HG03175 (cell line): ENCODE results near the gene UNC13B.
"Not testable (repeated sequence)": the region's sequence is repeated elsewhere in the genome, so short reads cannot be mapped to it uniquely, and the experiment has no call there.

Experiments
- ATAC-seq: cut with Tn5 transposase; IDR thresholded peaks from one replicate; pipeline ENCODE4 v1.9.1; 2021; ENCODE audit warnings: mild to moderate bottlenecking, moderate library complexity; ENCODE audit not compliant: unreplicated experiment

Gene UNC13B

DNA sequence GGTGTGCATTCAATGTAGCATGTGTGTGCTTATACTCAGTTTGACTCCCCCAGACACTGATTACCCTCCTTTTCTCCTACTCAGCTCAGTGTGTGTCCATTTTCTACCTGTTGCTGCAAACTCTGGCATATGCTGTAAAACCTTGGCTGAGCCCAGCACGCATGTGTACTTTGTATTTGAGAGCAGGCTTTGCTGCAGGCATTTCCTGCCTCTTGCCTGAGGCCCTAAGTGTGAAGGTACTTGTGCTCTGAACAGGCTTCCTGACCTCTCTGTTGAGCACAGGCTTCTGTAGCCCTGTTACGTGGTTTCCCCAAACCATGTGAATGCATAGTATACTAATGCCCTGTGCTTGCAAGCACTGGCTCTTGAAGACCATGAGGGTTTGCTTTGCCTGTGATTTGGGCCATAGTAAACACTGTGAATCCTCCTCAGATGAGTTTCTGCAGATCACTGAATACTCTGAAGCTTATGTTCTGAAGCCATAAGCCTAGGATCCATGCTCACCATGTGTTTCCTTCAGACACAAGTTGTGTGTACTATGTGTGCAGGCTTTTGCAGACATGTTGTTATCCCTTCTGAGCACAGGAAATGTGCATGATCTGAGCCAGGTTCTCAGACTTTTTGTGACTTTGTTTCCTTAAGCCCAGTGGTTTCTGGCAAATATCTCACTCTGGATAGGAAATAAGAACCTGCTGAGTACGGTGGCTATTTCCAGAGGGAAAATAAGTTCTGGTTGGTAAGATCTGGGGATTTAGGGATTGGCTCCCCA, 203.2 kb downstream of the UNC13B start:
- ATAC-seq = no peak

DNA sequence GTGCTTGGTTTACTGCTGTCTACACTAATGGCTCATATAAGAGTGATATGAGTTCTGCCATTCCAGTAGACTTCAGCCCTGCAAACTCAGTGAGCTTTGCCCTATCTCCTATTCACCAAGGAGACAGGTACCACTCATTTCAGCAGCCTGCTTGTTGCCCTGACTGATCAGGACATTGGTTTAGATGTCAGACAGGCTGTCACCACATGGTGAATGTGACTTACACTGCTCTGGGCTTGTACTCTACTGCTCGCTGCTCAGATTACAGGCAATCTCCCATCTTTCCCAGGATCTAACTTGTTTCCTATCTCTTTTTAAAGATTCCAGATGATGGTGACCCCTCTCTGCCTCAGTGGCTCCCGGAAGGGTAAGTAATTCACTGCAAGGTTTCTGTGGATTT, 204.8 kb downstream of the UNC13B start:
- ATAC-seq = no peak

DNA sequence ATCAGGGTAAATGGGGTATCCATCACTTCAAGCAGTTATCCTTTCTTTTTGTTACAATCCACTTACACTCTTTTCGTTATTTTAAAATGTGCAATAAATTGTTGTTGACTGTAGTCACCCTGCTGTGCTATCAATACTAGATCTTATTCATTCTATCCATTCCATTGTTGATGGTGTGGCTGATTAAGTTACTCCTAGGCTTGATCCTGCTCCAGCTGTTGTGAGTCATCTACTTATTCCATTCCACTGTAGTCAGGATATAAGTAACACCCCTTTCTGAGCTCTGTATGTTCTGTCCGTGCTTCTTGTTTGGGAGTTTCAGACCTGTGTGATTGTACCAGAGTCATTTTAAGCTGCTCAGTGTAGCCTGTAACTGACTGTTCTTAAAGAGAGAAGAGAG, 205.6 kb downstream of the UNC13B start:
- ATAC-seq = no peak

DNA sequence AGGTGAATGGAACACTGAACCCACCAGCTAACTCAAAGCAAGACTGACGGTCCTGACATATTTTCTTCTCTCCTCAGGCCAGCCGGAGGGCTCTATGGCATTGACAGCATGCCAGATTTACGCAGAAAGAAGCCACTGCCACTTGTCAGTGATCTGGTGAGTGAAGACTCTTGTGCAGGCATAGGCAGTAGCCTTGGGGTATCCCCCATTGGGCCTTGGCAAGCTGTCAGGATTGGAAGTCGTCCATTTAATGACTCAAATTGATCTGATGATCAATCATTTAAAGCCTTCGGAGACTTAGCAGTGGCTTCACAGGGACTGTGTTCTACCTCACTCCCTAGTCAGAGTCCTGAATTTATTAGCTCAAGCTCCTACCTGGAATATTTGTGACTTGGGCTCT, 208.4 kb downstream of the UNC13B start:
- no peak for ATAC-seq

DNA sequence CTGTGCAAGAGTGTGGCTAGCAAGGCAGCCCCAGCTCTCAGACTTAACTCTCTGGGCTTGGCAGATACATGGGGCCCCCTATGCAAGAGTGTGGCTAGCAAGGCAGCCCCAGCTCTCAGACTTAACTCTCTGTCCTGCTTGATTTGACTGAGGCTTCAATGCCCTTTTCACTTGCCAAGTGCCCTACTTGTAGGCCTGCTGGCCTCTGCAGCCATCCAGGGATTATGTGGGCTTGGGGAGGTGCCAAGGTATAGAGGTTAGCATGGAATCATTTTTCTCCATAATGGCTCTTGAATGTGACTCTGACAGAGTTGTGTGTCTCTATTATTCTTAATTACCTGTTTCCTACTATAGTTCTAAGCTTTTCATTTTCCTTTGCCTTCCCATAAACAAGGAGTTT, 212.6 kb downstream of the UNC13B start:
- ATAC-seq = no peak

DNA sequence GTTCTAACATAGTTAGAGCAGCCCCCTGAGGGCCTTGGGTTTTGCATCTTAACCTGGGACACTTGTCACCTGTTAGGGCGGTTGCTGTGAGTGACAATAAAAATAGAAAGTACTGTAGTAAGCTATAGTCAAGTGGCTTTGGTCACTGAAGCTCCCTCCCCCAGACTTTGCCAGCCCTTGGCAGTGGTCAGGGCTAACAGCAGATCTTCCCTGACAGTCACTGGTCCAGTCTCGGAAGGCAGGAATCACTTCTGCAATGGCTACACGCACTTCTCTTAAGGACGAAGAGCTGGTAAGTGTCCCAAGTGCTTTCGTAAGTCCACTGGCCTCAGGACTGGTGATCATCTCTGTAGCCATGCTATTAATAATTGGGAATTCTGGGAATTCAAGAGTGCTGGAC, 213.1 kb downstream of the UNC13B start:
- no peak for ATAC-seq

DNA sequence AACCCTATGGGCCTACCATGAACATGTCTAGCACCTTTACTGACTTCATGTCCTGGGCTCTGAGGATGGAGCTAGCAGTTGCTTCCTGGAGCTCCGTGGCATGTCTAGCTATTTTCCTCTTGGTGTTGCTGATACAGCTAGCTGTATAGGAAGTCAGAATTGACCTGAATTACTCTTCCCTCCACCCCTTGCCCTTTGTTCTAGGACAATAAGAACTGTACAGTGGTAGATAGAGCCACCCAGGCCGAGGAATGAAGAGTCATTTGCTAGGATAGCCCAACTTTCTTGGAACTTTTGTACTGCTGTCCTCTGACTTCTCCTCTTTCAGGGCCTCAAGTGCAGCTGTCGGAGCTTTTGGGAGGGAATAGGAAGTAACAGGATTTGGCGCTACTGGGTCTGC, 218.2 kb downstream of the UNC13B start:
- ATAC-seq = no peak

DNA sequence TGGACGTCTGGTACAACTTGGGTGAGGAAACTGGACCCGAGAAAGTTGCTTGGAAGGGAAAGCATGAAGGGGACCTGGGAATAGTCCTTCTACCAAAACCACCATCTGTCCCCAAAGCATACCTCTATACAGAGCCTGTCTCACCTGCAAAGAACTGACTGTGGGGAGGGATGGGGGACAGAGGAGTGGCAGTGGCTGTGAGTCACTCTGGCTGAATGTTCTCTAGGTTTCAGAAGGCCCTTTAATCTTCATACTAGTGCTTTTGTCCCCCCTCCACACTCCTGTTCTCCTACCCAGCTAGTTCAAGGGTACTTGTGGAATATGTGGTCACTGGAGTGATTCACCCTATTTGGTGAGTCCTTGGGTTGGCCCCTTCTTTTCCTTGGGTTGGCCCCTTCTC, 218.8 kb downstream of the UNC13B start:
- ATAC-seq = no peak

DNA sequence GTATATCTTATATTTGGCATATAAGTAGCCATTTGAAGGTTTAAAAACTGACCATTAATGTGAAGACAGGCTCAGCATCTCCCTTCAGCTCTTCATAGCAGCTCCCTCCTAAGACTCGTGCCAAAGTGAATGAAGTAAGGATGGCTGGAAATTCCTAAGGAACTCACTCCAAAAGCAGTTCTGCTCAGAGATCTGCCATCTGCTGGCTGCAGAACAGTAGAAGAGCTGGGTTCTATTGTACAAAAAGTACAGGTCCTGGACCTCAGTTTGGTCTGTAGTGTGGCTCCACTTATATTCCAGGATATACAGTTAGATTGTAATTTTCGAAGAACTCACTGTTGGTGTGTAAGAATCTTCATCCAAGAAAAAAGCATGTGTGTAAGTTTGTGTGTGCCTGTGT, 223.2 kb downstream of the UNC13B start:
- ATAC-seq = no peak

DNA sequence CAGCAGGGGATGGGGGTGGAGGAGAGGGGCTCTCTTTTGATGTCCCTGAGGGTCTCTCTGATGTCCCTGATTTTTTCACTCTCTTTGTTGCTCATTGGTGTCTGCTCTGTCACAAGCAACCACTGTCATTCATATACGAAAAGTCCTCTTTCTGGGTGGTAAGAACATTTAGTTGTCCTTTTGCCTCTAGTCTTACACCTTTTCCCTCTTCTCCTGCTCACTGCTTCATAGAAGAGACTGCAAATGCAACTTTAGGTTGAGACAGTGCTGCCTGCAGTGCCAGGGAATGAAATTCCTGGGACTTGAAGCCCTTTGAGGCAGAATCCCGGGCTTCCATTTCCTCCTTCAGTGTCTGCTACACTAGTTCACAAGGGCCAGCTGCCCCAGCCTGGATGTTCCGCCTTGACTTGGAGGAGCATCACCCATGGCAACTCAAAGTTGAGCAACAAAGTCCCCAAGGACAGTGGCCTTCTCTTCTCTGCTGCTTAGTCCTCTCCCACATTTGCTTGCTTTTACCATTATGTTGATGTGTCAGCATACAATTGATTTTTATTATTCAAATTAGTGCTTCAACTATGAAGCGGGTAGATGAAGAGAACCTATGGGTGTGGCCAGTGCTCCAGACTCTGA, 233.4 kb downstream of the UNC13B start:
- no peak for ATAC-seq

DNA sequence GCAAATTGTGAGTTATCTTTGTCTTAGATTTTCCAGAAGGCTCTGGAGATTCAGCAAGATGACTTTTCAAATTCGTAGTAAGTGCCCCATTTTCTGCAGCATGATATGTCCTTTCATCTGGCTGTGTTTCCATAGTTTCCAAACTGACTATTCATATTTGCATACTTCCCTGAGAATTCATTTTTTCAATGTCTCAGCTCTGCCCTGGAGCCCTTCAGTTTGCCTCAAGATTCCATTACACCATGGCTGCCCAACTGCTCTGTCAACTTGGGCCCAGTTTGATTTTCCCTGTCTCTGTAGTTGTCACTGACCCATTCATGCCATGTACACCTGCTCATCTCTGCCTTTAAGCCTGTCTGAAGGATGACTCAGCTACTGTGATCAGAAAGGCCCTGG, 233.9 kb downstream of the UNC13B start:
- ATAC-seq = no peak

DNA sequence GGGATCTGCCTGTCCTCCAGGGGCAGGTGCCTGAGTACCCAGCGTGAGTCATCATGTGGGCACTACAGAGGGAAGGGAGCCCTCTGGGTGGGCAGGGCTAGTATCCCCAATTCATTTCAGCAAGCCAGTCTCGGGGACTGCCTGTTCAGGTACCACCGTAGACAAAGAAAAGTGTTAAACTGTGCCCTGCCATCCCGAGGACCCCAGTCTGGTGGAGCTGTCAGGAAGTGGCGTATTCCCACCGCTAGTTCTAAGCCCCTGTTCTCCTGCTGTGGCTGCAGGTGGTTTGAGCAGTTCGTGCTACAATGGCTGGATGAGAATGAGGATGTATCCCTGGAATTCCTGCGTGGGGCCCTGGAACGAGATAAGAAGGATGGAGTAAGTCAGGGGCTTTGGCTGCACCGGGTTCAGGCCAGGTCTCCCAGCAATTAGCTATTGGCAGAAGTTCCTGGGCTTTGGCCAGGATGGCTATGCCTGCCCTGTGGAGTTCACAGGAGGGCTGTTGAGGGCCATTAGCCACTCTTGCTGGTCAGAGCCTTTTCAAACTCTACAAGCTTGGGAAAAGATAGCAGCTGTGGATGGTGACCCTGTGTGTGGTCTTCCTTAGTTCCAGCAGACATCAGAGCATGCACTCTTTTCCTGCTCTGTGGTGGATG, 234.9 kb downstream of the UNC13B start:
- ATAC-seq = no peak

DNA sequence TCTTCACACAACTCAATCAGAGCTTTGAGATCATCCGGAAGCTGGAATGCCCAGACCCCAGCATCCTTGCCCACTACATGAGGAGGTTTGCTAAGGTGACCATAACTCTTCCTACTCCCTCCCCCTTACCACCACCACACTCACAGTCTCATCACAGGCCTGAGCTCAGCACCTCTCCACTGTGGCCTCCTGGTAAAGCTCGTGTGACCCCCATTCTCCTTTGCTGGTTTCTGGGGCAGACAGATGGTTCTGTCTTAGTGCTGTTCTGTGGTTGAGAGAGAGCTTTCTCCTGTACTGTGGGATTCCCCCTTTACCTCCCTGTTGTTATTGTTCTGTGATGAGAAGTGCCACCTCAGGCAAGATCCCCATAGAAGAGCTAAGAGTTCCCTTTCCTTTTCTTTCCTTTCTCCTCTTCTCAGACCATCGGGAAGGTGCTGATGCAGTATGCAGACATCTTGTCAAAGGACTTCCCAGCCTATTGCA, 235.4 kb downstream of the UNC13B start:
- no peak for ATAC-seq

DNA sequence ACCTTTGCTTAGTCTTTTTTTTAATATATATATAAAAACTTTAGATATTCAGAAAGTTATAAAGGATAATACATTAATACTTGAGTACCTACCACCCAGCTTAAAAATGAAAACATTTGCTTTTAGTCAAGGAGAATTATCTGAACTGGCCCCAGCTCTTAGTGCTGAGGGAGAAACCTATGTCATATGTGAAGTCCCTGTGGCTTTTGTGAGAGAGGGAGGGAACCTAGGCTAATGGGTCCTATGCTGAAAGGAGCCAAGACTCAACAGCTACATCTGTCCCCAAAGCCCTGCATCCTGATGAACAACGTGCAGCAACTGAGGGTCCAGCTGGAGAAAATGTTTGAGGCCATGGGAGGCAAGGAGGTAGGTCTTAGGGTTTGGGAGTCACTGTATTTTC, 236.1 kb downstream of the UNC13B start:
- ATAC-seq = no peak

DNA sequence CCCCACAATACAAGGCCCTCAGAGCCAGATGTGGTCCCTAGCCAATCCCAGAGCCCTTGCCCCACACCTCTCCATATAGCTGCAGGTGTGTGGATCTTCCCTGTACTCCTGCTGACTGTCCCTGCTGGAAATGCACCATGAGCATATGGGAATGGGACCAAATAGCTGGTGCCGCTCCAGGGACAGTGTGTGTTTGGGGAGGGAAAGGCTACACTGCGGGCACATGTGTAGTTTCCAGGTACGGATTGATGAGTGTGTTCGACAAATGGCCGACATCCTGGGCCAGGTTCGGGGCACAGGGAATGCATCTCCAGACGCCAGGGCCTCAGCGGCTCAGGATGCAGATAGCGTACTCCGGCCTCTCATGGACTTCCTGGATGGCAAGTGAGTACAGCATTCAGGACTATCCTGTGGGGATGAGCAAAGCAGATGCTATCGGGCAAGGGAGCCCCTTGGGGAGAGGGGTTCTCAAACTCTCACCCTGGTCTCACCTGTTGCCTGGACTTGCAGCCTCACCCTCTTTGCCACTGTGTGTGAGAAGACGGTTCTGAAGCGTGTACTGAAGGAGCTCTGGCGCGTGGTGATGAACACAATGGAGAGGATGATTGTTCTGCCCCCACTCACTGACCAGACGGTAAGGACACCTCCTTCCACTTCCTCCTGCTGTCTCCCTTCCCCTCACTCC, 237.0 kb downstream of the UNC13B start:
- no peak for ATAC-seq

DNA sequence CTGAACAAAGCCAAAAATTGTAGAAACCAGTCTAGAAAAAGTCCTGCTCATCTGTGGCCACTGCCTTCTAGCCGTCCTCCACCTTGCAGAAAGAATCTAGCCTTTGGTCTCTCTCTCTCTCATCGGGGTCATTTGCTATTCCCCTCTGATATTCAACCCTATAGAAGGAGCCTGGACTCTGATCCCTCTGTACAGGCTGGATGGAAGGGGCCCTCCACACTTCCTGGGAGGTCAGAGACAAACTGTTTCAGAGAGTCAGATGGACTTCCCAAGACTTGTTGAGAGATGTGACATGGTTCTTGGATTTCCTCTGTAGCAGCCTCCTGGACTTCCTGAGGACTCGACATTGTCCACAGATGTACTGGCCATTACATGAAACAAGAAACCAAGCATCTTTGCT, 243.1 kb downstream of the UNC13B start:
- no peak for ATAC-seq

DNA sequence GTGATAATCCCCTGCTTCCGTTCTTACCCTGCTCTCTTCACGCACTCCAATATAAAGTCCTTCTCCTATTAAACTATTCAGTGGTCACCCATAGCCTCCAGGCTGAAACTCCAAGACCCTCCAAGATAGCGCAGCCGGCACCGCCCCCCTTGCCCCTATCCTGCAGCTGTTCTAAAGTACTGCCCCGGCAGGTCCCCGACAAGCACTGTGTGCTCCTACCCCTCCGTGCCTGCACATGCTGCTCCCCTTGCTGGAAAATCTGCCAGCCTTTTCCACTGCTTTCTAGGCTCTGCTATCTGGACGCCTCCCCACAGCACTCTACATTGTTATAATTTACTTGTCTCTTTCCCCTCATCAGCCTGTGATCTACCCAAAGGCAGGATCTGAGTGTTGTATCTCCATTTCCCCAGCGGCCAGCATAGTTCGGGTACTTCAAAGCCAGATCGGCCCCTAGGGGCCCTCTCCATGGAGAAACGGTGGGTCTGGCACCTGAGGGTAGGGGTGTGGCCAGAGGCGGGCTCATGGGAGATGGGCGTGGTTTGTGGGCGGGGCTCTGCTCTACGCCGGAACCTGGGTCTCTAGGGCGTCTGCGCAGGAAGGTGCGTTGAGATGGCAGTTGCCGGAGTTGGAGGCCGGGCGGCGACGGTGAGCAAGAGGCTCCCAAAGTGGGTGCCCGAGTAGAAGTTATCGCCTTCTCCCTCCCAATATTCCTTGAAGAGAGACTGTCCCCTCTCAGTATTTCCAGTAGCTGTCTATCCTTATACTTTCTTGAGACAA, 244.6 kb downstream of the UNC13B start:
- no peak for ATAC-seq

DNA sequence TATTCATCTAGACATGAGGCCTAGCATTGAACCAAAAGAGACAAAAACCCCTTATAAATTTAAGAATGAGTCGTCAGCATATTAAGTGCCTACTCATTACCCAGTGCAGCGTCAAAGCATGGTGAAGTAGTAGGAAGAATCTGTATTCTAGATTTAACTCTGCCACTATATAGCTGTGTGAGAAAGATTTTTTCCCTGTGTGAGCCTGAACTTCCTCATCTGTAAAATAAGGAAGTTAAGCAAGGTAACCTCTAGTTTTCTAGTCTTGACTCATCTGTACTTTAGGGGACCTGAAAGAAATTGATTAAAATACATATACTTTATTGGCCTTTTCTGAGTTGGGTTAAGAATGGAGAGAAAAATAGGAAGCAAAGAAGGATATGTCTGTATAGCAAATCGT, 246.0 kb downstream of the UNC13B start:
- ATAC-seq = no peak

DNA sequence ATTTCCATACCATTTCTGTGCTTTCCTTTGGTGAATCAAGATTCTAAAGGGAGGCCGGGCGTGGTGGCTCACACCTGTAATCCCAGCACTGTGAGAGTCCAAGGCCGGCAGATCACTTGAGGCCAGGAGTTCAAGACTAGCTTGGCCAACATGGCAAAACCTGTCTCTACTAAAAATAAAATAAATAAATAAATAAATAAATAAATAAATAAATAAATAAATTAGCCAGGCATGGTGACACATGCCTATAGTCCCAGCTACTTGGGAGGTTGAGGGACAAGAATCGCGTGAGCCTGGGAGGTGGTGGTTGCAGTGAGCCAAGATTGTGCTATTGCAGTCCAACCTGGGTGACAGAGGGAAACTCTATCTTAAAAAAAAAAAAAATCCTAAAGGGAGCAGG, 247.6 kb downstream of the UNC13B start:
- not testable (repeated sequence) for ATAC-seq

DNA sequence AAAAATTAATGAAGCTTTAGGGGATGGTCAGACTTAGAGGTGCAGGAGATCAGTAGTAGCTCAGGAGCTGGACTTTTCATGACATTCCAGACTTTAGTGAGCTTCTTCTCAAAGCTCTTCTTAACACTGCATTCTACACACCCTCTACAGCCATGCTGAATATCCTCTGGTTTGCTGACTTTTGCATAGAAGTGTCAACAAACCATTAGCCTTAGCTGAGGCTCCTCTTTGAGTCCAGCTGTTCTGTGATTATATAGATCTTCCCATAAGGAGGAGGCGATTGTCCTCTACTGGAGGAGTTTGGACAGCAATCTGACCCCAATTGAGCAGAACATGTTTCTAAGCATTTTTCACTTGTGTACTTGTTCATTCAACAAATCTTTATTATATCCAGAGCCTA, 253.1 kb downstream of the UNC13B start:
- ATAC-seq = no peak
